ENCODE measurements around the gene SUV39H1.

- TF ChIP-seq POLR2A (IDR thresholded peaks at IDR 0.05; ENCODE audit: low read length) (no peak), GATA1 (IDR thresholded peaks at IDR 0.05; ENCODE audit: low read depth, low read length) (no peak)
Observed at GRCh38 chrX:48698306-48698705, 1.8 kb downstream of the SUV39H1 start.
